ENCODE measurements around the gene ANKEF1.

DNA sequence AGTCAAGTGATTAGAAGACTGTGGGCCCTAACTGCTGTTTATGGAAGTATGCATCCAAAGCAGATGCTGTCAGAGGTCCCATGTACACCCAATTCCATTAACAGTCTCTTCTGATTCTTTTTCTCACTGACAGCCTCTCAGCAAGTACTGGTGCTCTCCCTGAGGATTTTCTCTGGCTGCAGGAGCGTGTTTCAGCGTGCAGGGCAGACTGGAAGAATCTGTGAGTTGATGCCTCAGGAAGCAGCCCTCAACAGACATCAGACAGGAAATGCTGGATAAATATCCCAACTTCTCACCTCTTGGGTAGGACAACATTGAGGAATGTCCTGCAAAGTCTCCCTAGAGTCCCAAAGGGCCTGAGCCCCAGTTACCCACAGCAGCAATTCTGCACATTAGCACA lies 40.8 kb downstream of the ANKEF1 start:
- TF ChIP-seq CEBPB (IDR thresholded peaks at IDR 0.05), result no peak
- TF ChIP-seq, protein P1, sequence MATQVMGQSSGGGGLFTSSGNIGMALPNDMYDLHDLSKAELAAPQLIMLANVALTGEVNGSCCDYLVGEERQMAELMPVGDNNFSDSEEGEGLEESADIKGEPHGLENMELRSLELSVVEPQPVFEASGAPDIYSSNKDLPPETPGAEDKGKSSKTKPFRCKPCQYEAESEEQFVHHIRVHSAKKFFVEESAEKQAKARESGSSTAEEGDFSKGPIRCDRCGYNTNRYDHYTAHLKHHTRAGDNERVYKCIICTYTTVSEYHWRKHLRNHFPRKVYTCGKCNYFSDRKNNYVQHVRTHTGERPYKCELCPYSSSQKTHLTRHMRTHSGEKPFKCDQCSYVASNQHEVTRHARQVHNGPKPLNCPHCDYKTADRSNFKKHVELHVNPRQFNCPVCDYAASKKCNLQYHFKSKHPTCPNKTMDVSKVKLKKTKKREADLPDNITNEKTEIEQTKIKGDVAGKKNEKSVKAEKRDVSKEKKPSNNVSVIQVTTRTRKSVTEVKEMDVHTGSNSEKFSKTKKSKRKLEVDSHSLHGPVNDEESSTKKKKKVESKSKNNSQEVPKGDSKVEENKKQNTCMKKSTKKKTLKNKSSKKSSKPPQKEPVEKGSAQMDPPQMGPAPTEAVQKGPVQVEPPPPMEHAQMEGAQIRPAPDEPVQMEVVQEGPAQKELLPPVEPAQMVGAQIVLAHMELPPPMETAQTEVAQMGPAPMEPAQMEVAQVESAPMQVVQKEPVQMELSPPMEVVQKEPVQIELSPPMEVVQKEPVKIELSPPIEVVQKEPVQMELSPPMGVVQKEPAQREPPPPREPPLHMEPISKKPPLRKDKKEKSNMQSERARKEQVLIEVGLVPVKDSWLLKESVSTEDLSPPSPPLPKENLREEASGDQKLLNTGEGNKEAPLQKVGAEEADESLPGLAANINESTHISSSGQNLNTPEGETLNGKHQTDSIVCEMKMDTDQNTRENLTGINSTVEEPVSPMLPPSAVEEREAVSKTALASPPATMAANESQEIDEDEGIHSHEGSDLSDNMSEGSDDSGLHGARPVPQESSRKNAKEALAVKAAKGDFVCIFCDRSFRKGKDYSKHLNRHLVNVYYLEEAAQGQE (IDR thresholded peaks at IDR 0.05; ENCODE audit: low read depth), result no peak
- TF ChIP-seq, protein P2, sequence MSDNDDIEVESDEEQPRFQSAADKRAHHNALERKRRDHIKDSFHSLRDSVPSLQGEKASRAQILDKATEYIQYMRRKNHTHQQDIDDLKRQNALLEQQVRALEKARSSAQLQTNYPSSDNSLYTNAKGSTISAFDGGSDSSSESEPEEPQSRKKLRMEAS (IDR thresholded peaks at IDR 0.05), result no peak
- TF ChIP-seq FOXM1 (IDR thresholded peaks at IDR 0.05; ENCODE audit: borderline replicate concordance, low read depth), result no peak
- TF ChIP-seq EP300 (IDR thresholded peaks at IDR 0.05; ENCODE audit: borderline replicate concordance), result no peak
- no peak for TF ChIP-seq RAD21 (IDR thresholded peaks at IDR 0.05; ENCODE audit: low read depth)
- no peak for TF ChIP-seq TAF1 (IDR thresholded peaks at IDR 0.05; ENCODE audit: low read depth)
- no peak for TF ChIP-seq YY1 (IDR thresholded peaks at IDR 0.05; ENCODE audit: low read depth)
- no peak for TF ChIP-seq TCF12 (IDR thresholded peaks at IDR 0.05; ENCODE audit: low read depth)
- no peak for TF ChIP-seq EGR1 (IDR thresholded peaks at IDR 0.05)
